Stomach (tissue), 9 donors: ENCODE data around the gene LYZL2. TPM values are rescaled to one million over a fixed set of nuclear protein-coding genes. Genes with fewer than 3 reads are reported as not detected.
"Not testable (repeated sequence)": the region's sequence is repeated elsewhere in the genome, so short reads cannot be mapped to it uniquely, and the experiment has no call there.

Experiments used
- DNase-seq, 2 donors: peaks; one replicate each; pipeline versions ENCODE4 v3.0.0 to v3.0.0-alpha.2; 2013 to 2019
- H3K27ac ChIP-seq, 5 donors: fragments of 200-600 bp in 4 of 5; sonication (generic) in 4 of 5; one replicate each; pipeline ENCODE4 v1.5.1; 2013 to 2019; ENCODE audit warnings: mild to moderate bottlenecking in 1 of 5, moderate library complexity in 1 of 5
- H3K27me3 ChIP-seq, 3 donors: fragments of 200-600 bp; sonication (generic); one replicate each; pipeline ENCODE4 v1.5.1; 2017 to 2019; ENCODE audit warnings: mixed run types in 1 of 3
- H3K36me3 ChIP-seq, 4 donors: fragments of 200-600 bp; sonication (generic); 1 replicate in 3 of 4; 2 replicates in 1 of 4; pipeline ENCODE4 v1.5.1; 2016 to 2019
- H3K4me1 ChIP-seq, 4 donors: fragments of 200-600 bp; sonication (generic); one replicate each; pipeline ENCODE4 v1.5.1; 2016 to 2019
- H3K4me3 ChIP-seq, 4 donors: fragments of 200-600 bp; sonication (generic) in 3 of 4; one replicate each; pipeline ENCODE4 v1.5.1; 2016 to 2019; ENCODE audit warnings: mild to moderate bottlenecking in 1 of 4
- H3K9me3 ChIP-seq, 4 donors: fragments of 200-600 bp; sonication (generic); one replicate each; pipeline ENCODE4 v1.5.1; 2016 to 2019
- EP300 ChIP-seq: sonication (generic); formaldehyde crosslinking; IDR thresholded peaks from one replicate; pipeline ENCODE4 v1.6.1; 2017; ENCODE audit warnings: antibody characterized with exemption
- POLR2A ChIP-seq, 4 donors: fragments of 450-650 bp; IDR thresholded peaks; one replicate each; pipeline ENCODE4 v1.6.1; 2016; ENCODE audit warnings: antibody characterized with exemption in 4 of 4, control low read depth in 2 of 4, mild to moderate bottlenecking in 1 of 4, moderate library complexity in 1 of 4
- POLR2AphosphoS5 ChIP-seq, 3 donors: sonication (generic); formaldehyde crosslinking; IDR thresholded peaks; one replicate each; pipeline ENCODE4 v1.6.1; 2016; ENCODE audit warnings: antibody characterized with exemption in 3 of 3
- WGBS, 5 donors: extraction: QIAGEN DNeasy Blood & Tissue Kit in 3 of 5; methylation state at CpG; one replicate each; pipeline versions ENCODE4 v1.1.5 to v1.1.7; 2013 to 2018; 5-methylcytosine and 5-hydroxymethylcytosine counted together
- intact Hi-C: fragments of 100-400 bp; cut with DNase I; formaldehyde crosslinking; loops from one replicate; pipeline ENCODE4 v1.15.1; 2023; ENCODE audit warnings: low total_unique reads
- polyA plus RNA-seq, 3 donors: library from polyadenylated mRNA; stranded (reverse); fragments of 200-250 nt; gene quantifications; one replicate each; pipeline ENCODE4 v1.2.3, GENCODE V29; 2013
- total RNA-seq, 5 donors: library from RNA; depleted of rRNA; stranded (reverse); fragments of >200 nt; gene quantifications; one replicate each; pipeline versions ENCODE4 v1.1.0 to v1.2.3, GENCODE V29; 2014 to 2016
- TF ChIP-seq, protein P1 (sequence below), 7 experiments: fragments of 450-650 bp in 4 of 7; fragments of 200-600 bp in 3 of 7; sonication (generic) in 3 of 7; IDR thresholded peaks; one replicate each; pipeline ENCODE4 v1.5.1; 2016 to 2019; ENCODE audit warnings: antibody characterized with exemption in 7 of 7, control low read depth in 2 of 7, mild to moderate bottlenecking in 1 of 7
- donor health status: healthy with polysubstance abuse.
- donor health status: Bipolar disorder and iron deficiency.
- donor health status: healthy.

The LYZL2 gene
- total and polyA plus RNA-seq, 8 donors, result not detected

DNA sequence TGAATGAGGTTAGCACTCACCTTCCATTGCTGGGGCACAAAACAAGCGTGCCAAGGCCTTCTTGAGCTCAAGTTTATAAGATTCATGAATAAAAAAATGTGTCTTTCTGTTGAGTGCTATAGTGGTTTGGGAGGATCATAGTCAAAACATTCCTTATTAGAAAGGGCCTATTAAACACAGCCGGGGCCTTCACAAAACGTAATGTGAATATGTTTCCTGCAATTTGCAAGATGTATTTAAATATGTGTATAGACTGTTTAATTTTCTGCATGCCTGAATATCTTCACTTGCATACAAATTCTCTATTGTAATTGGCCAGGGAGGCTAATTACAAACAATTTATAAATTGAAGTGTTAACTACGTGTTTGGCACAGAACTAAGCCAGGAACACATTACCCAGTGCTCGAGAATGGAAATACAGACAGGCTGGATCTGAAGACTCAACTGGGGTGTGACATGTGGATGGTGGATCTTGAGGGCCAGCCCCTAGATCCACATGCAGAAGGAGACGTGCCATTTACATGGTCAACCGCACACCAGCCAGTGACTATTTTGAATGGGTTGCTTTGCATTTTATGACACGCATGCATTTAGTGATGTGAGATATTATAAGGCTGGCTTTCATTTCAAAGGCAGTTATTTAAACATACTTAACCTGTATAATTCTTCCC is 31.3 kb downstream of the LYZL2 start:
- 89 to 93% (median 91%) methylated on average over 8 of the region's 8 CpGs for WGBS, 5 donors
- no peaks in the 10 kb centered on the region for H3K36me3 ChIP-seq
- intact Hi-C loops, result no loop called here
- no peak for DNase-seq
- no peaks in the 10 kb centered on the region for H3K9me3 ChIP-seq
- no peak for TF ChIP-seq POLR2AphosphoS5 (IDR thresholded peaks at IDR 0.05)
- TF ChIP-seq POLR2A (IDR thresholded peaks at IDR 0.05), result no peak
- TF ChIP-seq, protein P1, sequence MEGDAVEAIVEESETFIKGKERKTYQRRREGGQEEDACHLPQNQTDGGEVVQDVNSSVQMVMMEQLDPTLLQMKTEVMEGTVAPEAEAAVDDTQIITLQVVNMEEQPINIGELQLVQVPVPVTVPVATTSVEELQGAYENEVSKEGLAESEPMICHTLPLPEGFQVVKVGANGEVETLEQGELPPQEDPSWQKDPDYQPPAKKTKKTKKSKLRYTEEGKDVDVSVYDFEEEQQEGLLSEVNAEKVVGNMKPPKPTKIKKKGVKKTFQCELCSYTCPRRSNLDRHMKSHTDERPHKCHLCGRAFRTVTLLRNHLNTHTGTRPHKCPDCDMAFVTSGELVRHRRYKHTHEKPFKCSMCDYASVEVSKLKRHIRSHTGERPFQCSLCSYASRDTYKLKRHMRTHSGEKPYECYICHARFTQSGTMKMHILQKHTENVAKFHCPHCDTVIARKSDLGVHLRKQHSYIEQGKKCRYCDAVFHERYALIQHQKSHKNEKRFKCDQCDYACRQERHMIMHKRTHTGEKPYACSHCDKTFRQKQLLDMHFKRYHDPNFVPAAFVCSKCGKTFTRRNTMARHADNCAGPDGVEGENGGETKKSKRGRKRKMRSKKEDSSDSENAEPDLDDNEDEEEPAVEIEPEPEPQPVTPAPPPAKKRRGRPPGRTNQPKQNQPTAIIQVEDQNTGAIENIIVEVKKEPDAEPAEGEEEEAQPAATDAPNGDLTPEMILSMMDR (IDR thresholded peaks at IDR 0.05), result no peak
- no peak for TF ChIP-seq EP300
- no peak overlapping the region for H3K4me3 ChIP-seq
- H3K4me1 ChIP-seq, result no peaks in the 10 kb centered on the region
- H3K27me3 ChIP-seq, result no peaks in the 10 kb centered on the region
- H3K27ac ChIP-seq, result no peak overlapping the region

DNA sequence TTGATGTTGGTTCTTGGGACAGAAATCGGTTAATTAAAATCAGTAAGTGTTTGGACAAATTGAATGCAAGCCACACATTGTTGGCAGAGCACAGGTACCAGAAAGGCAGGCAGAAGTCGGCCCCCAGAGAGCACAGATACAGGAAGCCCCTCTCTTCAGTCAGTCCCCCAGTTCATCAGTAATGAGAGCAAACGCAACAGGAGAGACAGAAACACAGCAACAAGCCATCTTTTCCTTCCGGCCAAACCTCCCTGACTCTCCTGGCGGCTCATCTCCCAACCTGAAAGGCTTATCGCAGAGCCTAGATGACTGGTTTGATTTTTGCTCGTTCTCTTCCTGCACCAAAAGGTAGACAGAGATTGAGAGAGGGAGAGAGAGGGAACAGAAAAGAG is 32.1 kb downstream of the LYZL2 start:
- H3K27ac ChIP-seq, H3K27me3 ChIP-seq, H3K4me3 ChIP-seq, H3K36me3 ChIP-seq, H3K4me1 ChIP-seq, intact Hi-C loops, H3K9me3 ChIP-seq, DNase-seq: not testable (repeated sequence)
- 61 to 81% (median 77%) methylated on average over 6 to 7 of the region's 7 CpGs for WGBS, 5 donors

DNA sequence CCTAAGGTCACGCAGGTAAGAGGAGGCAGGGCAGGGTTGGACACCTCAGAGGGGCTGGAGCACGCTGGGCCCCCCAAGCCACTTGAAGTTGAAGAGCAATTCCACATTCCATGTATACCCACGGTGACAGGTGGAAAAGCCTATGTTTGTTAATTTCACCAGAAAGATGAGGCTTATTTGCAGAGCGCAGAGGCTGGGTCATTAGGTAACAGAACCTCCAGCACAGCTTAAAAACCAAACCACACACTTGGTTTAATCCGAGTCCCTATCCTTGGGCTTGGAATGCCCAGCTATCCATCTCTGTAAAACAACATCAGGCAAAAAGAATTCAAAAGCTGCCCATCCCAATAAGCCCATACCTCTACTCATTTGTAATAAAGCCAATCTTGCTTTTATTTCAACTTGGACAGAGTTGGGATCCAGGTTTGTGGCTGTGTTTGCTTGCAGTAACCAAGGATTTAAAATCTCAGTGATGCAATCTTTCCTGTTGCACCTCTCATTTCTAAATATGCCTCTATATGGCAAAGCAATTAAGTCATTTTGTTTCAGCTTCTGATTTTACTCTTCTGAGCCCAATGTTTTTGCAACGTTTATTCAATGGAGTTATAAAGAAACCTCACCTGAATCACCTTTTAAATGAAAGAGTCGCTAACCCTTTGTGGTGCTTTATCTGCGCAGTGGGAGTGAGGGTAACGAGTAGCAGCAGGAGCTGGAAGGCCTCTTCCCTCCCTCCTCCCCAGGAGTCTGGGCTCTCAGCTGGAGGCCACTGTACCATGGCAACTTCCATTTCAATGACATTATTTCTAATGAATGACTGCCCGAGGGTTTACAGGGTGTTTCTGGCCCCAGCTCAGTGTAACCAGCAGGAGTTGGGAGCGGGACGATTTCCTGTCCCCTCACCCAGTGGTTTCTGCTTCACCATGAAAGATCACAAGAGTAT is 32.8 kb downstream of the LYZL2 start:
- 63 to 72% (median 64%) methylated on average over 11 to 12 of the region's 12 CpGs for WGBS, 5 donors
- H3K9me3 ChIP-seq, DNase-seq, H3K36me3 ChIP-seq, H3K4me3 ChIP-seq, H3K27ac ChIP-seq, H3K4me1 ChIP-seq, intact Hi-C loops, H3K27me3 ChIP-seq: not testable (repeated sequence)

DNA sequence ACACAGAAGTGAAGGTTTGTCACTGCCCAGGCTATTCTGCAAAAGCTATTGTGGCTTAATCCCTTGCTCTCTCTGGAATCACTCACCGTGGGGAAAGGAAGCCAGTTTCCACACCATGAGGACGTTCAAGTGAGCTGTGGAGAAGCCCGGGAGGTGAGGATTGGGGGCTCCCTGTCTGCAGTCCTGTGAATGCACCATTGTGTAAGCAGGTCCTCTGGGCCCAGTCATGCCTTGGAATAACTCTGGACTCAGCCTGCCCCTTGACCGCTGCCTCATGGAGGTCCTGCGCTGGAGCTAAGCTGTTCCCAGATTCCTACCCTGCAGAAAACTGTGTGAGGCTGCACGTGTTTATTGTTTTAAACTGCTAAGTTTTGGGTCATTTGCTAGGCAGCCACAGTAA is 33.5 kb downstream of the LYZL2 start:
- intact Hi-C loops, result no loop called here
- H3K27me3 ChIP-seq, result no peaks in the 10 kb centered on the region
- H3K4me3 ChIP-seq, result no peak overlapping the region
- DNase-seq, result no peak
- no peaks in the 10 kb centered on the region for H3K4me1 ChIP-seq
- 68 to 82% (median 78%) methylated on average over 6 of the region's 6 CpGs for WGBS, 5 donors
- no peak overlapping the region for H3K27ac ChIP-seq
- TF ChIP-seq POLR2A (IDR thresholded peaks at IDR 0.05), result no peak
- TF ChIP-seq, protein P1 (IDR thresholded peaks at IDR 0.05), result no peak
- TF ChIP-seq EP300, result no peak
- no peak for TF ChIP-seq POLR2AphosphoS5 (IDR thresholded peaks at IDR 0.05)
- H3K36me3 ChIP-seq, result no peaks in the 10 kb centered on the region
- H3K9me3 ChIP-seq, result no peaks in the 10 kb centered on the region

DNA sequence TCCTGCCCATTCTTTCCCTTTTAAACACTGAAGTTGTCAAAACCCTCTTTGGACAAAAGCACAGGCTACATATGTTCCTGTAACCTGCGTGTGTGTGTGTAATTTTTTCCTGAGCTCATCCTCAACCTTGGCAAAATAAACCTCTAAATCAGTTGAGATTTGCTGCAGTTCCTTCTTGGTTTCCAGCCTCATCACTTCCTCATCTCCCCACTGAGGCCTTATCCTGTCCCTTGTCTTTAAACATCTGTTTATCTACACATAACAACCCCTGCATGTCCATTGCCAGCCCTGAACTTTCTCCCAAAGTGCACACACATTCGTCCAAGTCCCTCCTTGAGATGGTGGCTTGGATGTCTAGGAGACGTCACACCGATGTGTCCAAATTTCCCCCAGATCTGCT is 35.5 kb downstream of the LYZL2 start:
- H3K4me1 ChIP-seq, result no peaks in the 10 kb centered on the region
- 61 to 77% (median 68%) methylated on average over 4 of the region's 4 CpGs for WGBS, 5 donors
- intact Hi-C loops, result loop anchor here (5.0 kb wide), 1 partner anchor 197 kb away; no protein-coding TSS in a partner anchor
- TF ChIP-seq EP300, result no peak
- TF ChIP-seq POLR2A (IDR thresholded peaks at IDR 0.05), result no peak
- TF ChIP-seq, protein P1 (IDR thresholded peaks at IDR 0.05), result no peak
- no peak for TF ChIP-seq POLR2AphosphoS5 (IDR thresholded peaks at IDR 0.05)
- H3K27ac ChIP-seq, result no peak overlapping the region
- H3K9me3 ChIP-seq, result no peaks in the 10 kb centered on the region
- DNase-seq, result no peak
- no peaks in the 10 kb centered on the region for H3K36me3 ChIP-seq
- no peak overlapping the region for H3K4me3 ChIP-seq
- H3K27me3 ChIP-seq, result no peaks in the 10 kb centered on the region

DNA sequence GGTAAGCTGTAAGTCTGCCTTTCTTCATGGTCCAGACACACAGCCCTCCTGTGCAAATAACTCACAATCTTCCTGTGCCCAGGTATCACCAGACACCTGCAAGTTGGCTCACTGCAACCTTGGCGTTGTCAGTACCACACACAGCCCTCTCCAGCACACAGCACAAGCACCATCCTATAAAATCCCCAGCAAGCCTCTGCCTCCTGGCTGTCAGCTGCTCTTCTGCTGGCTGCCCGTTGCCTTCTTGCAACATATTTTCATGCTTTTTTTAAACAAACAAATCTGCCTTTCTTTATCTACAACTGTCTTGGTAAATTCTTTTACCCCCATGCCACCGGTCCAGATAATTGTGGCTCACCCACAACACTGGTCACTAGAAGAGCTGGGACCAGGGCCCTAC is 36.8 kb downstream of the LYZL2 start:
- H3K4me1 ChIP-seq, H3K27me3 ChIP-seq, H3K4me3 ChIP-seq, H3K9me3 ChIP-seq, H3K27ac ChIP-seq, H3K36me3 ChIP-seq, DNase-seq: not testable (repeated sequence)
- WGBS, 5 donors, result 31 to 59% (median 38%) methylated on average over 3 of the region's 3 CpGs
- intact Hi-C loops, result loop anchor here (5.0 kb wide), 1 partner anchor 195 kb away; no protein-coding TSS in a partner anchor
